Astrocyte (in vitro differentiated cells and primary cell): ENCODE measurements around the gene WASHC4.

ENCODE experiments used
- EZH2 ChIP-seq: IDR thresholded peaks from 2 replicates; pipeline ENCODE4 v1.6.1; 2012; ENCODE audit warnings: mild to moderate bottlenecking, low read length, inconsistent platforms; ENCODE audit not compliant: insufficient read depth
- TF ChIP-seq, protein P1 (sequence below): IDR thresholded peaks from 2 replicates; pipeline ENCODE4 v1.5.1; 2011; ENCODE audit warnings: low read depth, mild to moderate bottlenecking, inconsistent platforms, low read length, moderate library complexity; ENCODE audit not compliant: insufficient read depth

DNA sequence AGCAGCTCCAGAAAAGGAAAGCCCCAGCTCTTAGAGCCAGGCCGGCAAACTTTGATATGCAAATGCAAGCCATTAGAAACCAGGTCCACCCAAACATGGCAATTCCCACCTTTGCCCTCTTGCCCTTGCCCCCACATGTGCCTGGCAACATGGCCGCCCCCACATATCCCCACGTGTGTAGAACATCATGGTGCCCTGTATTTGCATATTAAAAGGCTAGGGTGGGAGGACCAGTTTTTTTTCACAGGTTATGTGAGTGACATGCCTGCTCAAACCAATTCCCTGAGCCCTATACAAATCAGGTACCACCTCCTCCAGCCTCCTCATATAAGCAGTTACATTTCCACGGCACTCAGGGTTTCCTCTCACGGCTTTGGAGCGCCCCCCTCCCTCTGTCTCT, 17.2 kb upstream of the WASHC4 start:
- TF ChIP-seq, protein P1, sequence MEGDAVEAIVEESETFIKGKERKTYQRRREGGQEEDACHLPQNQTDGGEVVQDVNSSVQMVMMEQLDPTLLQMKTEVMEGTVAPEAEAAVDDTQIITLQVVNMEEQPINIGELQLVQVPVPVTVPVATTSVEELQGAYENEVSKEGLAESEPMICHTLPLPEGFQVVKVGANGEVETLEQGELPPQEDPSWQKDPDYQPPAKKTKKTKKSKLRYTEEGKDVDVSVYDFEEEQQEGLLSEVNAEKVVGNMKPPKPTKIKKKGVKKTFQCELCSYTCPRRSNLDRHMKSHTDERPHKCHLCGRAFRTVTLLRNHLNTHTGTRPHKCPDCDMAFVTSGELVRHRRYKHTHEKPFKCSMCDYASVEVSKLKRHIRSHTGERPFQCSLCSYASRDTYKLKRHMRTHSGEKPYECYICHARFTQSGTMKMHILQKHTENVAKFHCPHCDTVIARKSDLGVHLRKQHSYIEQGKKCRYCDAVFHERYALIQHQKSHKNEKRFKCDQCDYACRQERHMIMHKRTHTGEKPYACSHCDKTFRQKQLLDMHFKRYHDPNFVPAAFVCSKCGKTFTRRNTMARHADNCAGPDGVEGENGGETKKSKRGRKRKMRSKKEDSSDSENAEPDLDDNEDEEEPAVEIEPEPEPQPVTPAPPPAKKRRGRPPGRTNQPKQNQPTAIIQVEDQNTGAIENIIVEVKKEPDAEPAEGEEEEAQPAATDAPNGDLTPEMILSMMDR, result no peak
- no peak for TF ChIP-seq EZH2
